K562 (cell line): Measurements from ENCODE around the gene RNF40. TPM values are rescaled to one million over a fixed set of nuclear protein-coding genes. Genes with fewer than 3 reads are reported as not detected.
A peak's percentile ranks its signal among the peaks of the same experiment; 100 is the strongest.

Experiments used
- ATAC-seq: fragments of 200-7000 bp; cut with Tn5 transposase; 3 replicates; pipeline ENCODE4 v1.9.1; 2020; ENCODE audit warnings: moderate library complexity
- BruUV-seq: library from RNA; stranded (reverse); fragments of 400-500 nt; replicated peaks from 2 replicates; lab custom pipeline; 2021; lab: Mats Ljungman, UMichigan
- CTCF ChIA-PET: fragments of 300-600 bp; formaldehyde crosslinking; extraction: SDS; loops from one replicate; lab custom pipeline; 2021; ENCODE audit warnings: low intra/inter-chr PET ratio; lab: Yijun Ruan, JAX
- POLR2A ChIA-PET: fragments of 300-600, 350-650 bp; sonication (Branson Sonifier 250); formaldehyde crosslinking; extraction: SDS; loops from one replicate; lab custom pipeline; 2021; ENCODE audit warnings: antibody characterized with exemption, inconsistent platforms; lab: Yijun Ruan, JAX
- DNase-seq, 4 experiments: peaks; one replicate each; pipeline versions ENCODE4 v3.0.0 to v3.0.0-alpha.2; 2011 to 2018; ENCODE audit warnings: low spot score in 3 of 4, mixed read lengths in 3 of 4; ENCODE audit errors: extremely low read depth in 1 of 4
- FAIRE-seq: peaks from 2 replicates; lab custom pipeline; 2011; peaks lifted over from hg19 to GRCh38; lab: Jason Lieb, UNC
- H2AFZ ChIP-seq: 2 replicates; pipeline ENCODE4 v1.6.0; 2011; ENCODE audit warnings: low read depth, low read length, control low read depth, inconsistent platforms
- H3K27ac ChIP-seq: fragments of 200-600 bp; 3 replicates; pipeline ENCODE4 v1.8.0; 2011; ENCODE audit warnings: low read depth, mild to moderate bottlenecking, control low read depth, inconsistent platforms, low read length, moderate library complexity, mixed read lengths; ENCODE audit errors: extremely low read depth
- H3K27me3 ChIP-seq, 2 experiments: fragments of 300-600 bp in 1 of 2; 2 replicates in 1 of 2; 3 replicates in 1 of 2; pipeline versions ENCODE4 v1.6.0 to v1.8.0; 2011; ENCODE audit warnings: inconsistent platforms in 2 of 2, low read length in 2 of 2, mild to moderate bottlenecking in 1 of 2, mixed read lengths in 1 of 2, moderate library complexity in 1 of 2; ENCODE audit not compliant: control insufficient read depth in 2 of 2, insufficient read depth in 2 of 2
- H3K36me3 ChIP-seq: fragments of 300-600 bp; 3 replicates; pipeline ENCODE4 v1.8.0; 2011; ENCODE audit warnings: mild to moderate bottlenecking, low read length, inconsistent platforms; ENCODE audit not compliant: control insufficient read depth, insufficient read depth
- H3K4me1 ChIP-seq, 2 experiments: fragments of 200-600 bp in 1 of 2; replicated peaks in 1 of 2; 2 replicates in 1 of 2; 3 replicates in 1 of 2; pipeline versions ENCODE4 v1.5.1 to v1.8.0; 2011; ENCODE audit warnings: inconsistent platforms in 2 of 2, low read length in 2 of 2, mild to moderate bottlenecking in 1 of 2, mixed read lengths in 1 of 2, moderate library complexity in 1 of 2; ENCODE audit not compliant: control insufficient read depth in 2 of 2, insufficient read depth in 2 of 2
- H3K4me2 ChIP-seq: 2 replicates; pipeline ENCODE4 v1.6.1; 2011; ENCODE audit warnings: low read length, control low read depth, inconsistent platforms, mixed read lengths; ENCODE audit not compliant: insufficient read depth
- H3K4me3 ChIP-seq: fragments of 200-600 bp; sonication (generic), shearing (Covaris generic); 2 replicates; pipeline ENCODE4 v1.5.1; 2016; ENCODE audit warnings: control low read depth, inconsistent platforms
- H3K79me2 ChIP-seq: fragments of 200-600 bp; 3 replicates; pipeline ENCODE4 v1.8.0; 2011; ENCODE audit warnings: low read length, inconsistent platforms; ENCODE audit not compliant: control insufficient read depth, insufficient read depth
- H3K9ac ChIP-seq, 2 experiments: 2 replicates each; pipeline versions ENCODE4 v1.6.0 to v1.6.1; 2011; ENCODE audit warnings: low read depth in 2 of 2, low read length in 2 of 2, control low read depth in 1 of 2, inconsistent platforms in 1 of 2, mild to moderate bottlenecking in 1 of 2, mixed read lengths in 1 of 2; ENCODE audit not compliant: insufficient read depth in 1 of 2
- H3K9me1 ChIP-seq: one replicate; pipeline ENCODE4 v1.6.0; 2011; ENCODE audit warnings: inconsistent platforms, mild to moderate bottlenecking, low read length, moderate library complexity; ENCODE audit not compliant: control insufficient read depth, insufficient read depth
- H3K9me3 ChIP-seq: replicated peaks from 2 replicates; pipeline ENCODE4 v1.5.1; 2011; ENCODE audit warnings: low read depth, low read length, inconsistent platforms; ENCODE audit not compliant: control insufficient read depth, insufficient read depth
- H4K20me1 ChIP-seq: replicated peaks from 2 replicates; pipeline ENCODE4 v1.6.1; 2011; ENCODE audit warnings: low read length, inconsistent platforms, mixed read lengths; ENCODE audit not compliant: control insufficient read depth, insufficient read depth
- HMG20B ChIP-seq: fragments of 250-450 bp; sonication (Bioruptor Pico); IDR thresholded peaks from 2 replicates; pipeline ENCODE4 v1.5.0; 2021; ENCODE audit warnings: mild to moderate bottlenecking
- MAFG ChIP-seq: fragments of 450-650 bp; conservative IDR thresholded peaks from 2 replicates; pipeline ENCODE4 v1.6.1; 2016; ENCODE audit warnings: missing genetic modification characterization, missing compliant biosample characterization
- NR4A1 ChIP-seq, 2 experiments: fragments of 250-450 bp in 1 of 2; fragments of 450-650 bp in 1 of 2; sonication (Bioruptor Pico) in 1 of 2; IDR thresholded peaks; 2 replicates each; pipeline versions ENCODE4 v1.4.0 to v1.6.1; 2016 to 2020; ENCODE audit warnings: mild to moderate bottlenecking in 2 of 2, missing compliant biosample characterization in 1 of 2, missing genetic modification characterization in 1 of 2, moderate library complexity in 1 of 2
- POLR2B ChIP-seq: fragments of 450-650 bp; IDR thresholded peaks from 2 replicates; pipeline ENCODE4 v1.6.1; 2018; ENCODE audit warnings: low read depth; ENCODE audit not compliant: partially characterized antibody
- RBBP5 ChIP-seq: fragments of 200-600 bp; sonication (generic); IDR thresholded peaks from 2 replicates; pipeline ENCODE4 v1.6.1; 2012; ENCODE audit warnings: borderline replicate concordance, mild to moderate bottlenecking, low read length, control low read depth, inconsistent platforms; ENCODE audit not compliant: insufficient read depth, poor library complexity, severe bottlenecking
- SUPT5H ChIP-seq: fragments of 450-650 bp; IDR thresholded peaks from 2 replicates; pipeline ENCODE4 v1.6.1; 2016
- ZNF143 ChIP-seq: sonication (generic); formaldehyde crosslinking; IDR thresholded peaks from 2 replicates; pipeline ENCODE4 v1.9.0; 2022; ENCODE audit warnings: mild to moderate bottlenecking, missing genetic modification reagents
- ZNF445 ChIP-seq: fragments of 250-450 bp; sonication (Bioruptor Pico); IDR thresholded peaks from 2 replicates; pipeline ENCODE4 v1.4.0; 2020; ENCODE audit warnings: low read depth, mild to moderate bottlenecking, moderate library complexity
- WGBS: fragments of 100-300 bp; shearing (Covaris generic); methylation state at CpG from one replicate; pipeline ENCODE4 v1.1.6; 2016; ENCODE audit warnings: low coverage, mixed read lengths; ENCODE audit not compliant: insufficient coverage; ENCODE audit errors: missing lambda C conversion rate; 5-methylcytosine and 5-hydroxymethylcytosine counted together
- in situ Hi-C: fragments of 300-500 bp; cut with MboI; formaldehyde crosslinking; loops from 4 replicates; pipeline ENCODE4 v1.15.0; 2018; ENCODE audit warnings: inconsistent platforms, mixed read lengths
- intact Hi-C: fragments of 100-400 bp; cut with micrococcal nuclease; formaldehyde crosslinking; loops from 2 replicates; pipeline ENCODE4 v1.14.2; 2022
- polyA plus RNA-seq, 8 experiments: library from polyadenylated mRNA; depleted of rRNA in 4 of 8; stranded (reverse) in 5 of 8; unstranded in 3 of 8; fragments of >200 nt; fragmentation: Nextera tagmentation in 2 of 8; fragmentation: Illumina TruSeq in 1 of 8; extraction: Ambion mirVana in 2 of 8; extraction: Trizol in 1 of 8; gene quantifications; 2 replicates each; pipeline versions ENCODE4 v1.2.1 to v1.2.3, GENCODE V29; 2011 to 2014; ENCODE audit warnings: inconsistent platforms in 1 of 8, missing spikeins in 1 of 8
- total RNA-seq, 7 experiments: library from RNA; depleted of rRNA in 6 of 7; stranded (reverse); fragments of >200 nt in 6 of 7; fragmentation: Illumina TruSeq in 2 of 7; extraction: Trizol in 2 of 7; gene quantifications; 2 replicates each; pipeline versions ENCODE4 v1.2.1 to v1.2.3, GENCODE V29; 2011 to 2021; ENCODE audit warnings: low replicate concordance in 1 of 7

RNF40 gene
- total and polyA plus RNA-seq, 9 of the 15 experiments (the other 6 are each of a cell fraction or from before 2014, with no cell fraction given) = 6.2 to 129 (median 81.5) TPM

- CTCF ChIA-PET = no interaction called here
- H3K9me3 ChIP-seq = no peaks in the 10 kb centered on the region
- H3K4me3 ChIP-seq = no peak overlapping the region
- H3K27me3 ChIP-seq = no peaks in the 10 kb centered on the region
- H3K9ac ChIP-seq = no peak overlapping the region; a peak in 1 of 4 replicates
- H2AFZ ChIP-seq = no peak overlapping the region
- H3K4me1 ChIP-seq = peaks cover 10 to 20% of the 10 kb centered on the region in 2 experiments; a peak in 4 of 5 replicates
- no peaks in the 10 kb centered on the region; the same call in 2 of the 3 replicates for H3K79me2 ChIP-seq
- H3K36me3 ChIP-seq = peaks cover 96% of the 10 kb centered on the region
- no peak for FAIRE-seq
- POLR2A ChIA-PET = interaction anchor here (0.7 to 2.9 kb wide), 5 partner anchors 11 to 382 kb away, joined by 3 to 19 read pairs (median 5); partner anchors contain the start of genes CD2BP2 and PHKG2
- no peaks in the 10 kb centered on the region for H4K20me1 ChIP-seq
- WGBS = 96% methylated on average over 16 of the region's 17 CpGs
- BruUV-seq = TSS peak; percentile 19
- no peak for ATAC-seq
- in situ Hi-C loops (no loop called here), intact Hi-C loops (no loop called here)
- TF ChIP-seq HMG20B (CRISPR knock-in tag) = no peak
- TF ChIP-seq POLR2B = peak; percentile 46
- TF ChIP-seq ZNF445 (CRISPR knock-in tag) = no peak
- no peak for TF ChIP-seq ZNF143 (CRISPR knock-in tag)
- TF ChIP-seq RBBP5 = no peak
- TF ChIP-seq SUPT5H = peak; percentile 50; the same call in 1 of the 2 replicates
- no peak for TF ChIP-seq MAFG
- no peak for TF ChIP-seq NR4A1 (CRISPR knock-in tag; IDR thresholded peaks at IDR 0.05)
- no peak for TF ChIP-seq NR4A1 (tag; IDR thresholded peaks at IDR 0.05)
- no peak overlapping the region for H3K4me2 ChIP-seq
- H3K27ac ChIP-seq = no peak overlapping the region
- peaks cover 5% of the 10 kb centered on the region for H3K9me1 ChIP-seq
- DNase-seq = no peak
These were observed 24.9 kb upstream of the RNF40 start for GRCh38 chr16:30736995-30737793.
